K562 (cell line): ENCODE measurements around the gene TMPRSS11D. TPM values are rescaled to one million over a fixed set of nuclear protein-coding genes. Genes with fewer than 3 reads are reported as not detected.

ENCODE experiments used
- ATAC-seq: fragments of 200-7000 bp; cut with Tn5 transposase; 3 replicates; pipeline ENCODE4 v1.9.1; 2020; ENCODE audit warnings: moderate library complexity
- Bru-seq: library from RNA; stranded (reverse); fragments of 400-500 nt; gene quantifications from one replicate; lab custom pipeline; 2021; lab: Mats Ljungman, UMichigan
- BruChase-seq, 2 experiments: library from RNA; stranded (reverse); fragments of 400-500 nt; gene quantifications; one replicate each; lab custom pipeline; 2021; lab: Mats Ljungman, UMichigan
- BruUV-seq: library from RNA; stranded (reverse); fragments of 400-500 nt; replicated peaks from 2 replicates; lab custom pipeline; 2021; lab: Mats Ljungman, UMichigan
- CTCF ChIA-PET: fragments of 300-600 bp; formaldehyde crosslinking; extraction: SDS; loops from one replicate; lab custom pipeline; 2021; ENCODE audit warnings: low intra/inter-chr PET ratio; lab: Yijun Ruan, JAX
- POLR2A ChIA-PET: fragments of 300-600, 350-650 bp; sonication (Branson Sonifier 250); formaldehyde crosslinking; extraction: SDS; loops from one replicate; lab custom pipeline; 2021; ENCODE audit warnings: antibody characterized with exemption, inconsistent platforms; lab: Yijun Ruan, JAX
- DNase-seq, 4 experiments: peaks; one replicate each; pipeline versions ENCODE4 v3.0.0 to v3.0.0-alpha.2; 2011 to 2018; ENCODE audit warnings: low spot score in 3 of 4, mixed read lengths in 3 of 4; ENCODE audit errors: extremely low read depth in 1 of 4
- FAIRE-seq: peaks from 2 replicates; lab custom pipeline; 2011; peaks lifted over from hg19 to GRCh38; lab: Jason Lieb, UNC
- H2AFZ ChIP-seq: 2 replicates; pipeline ENCODE4 v1.6.0; 2011; ENCODE audit warnings: low read depth, low read length, control low read depth, inconsistent platforms
- H3K27ac ChIP-seq: fragments of 200-600 bp; 3 replicates; pipeline ENCODE4 v1.8.0; 2011; ENCODE audit warnings: low read depth, mild to moderate bottlenecking, control low read depth, inconsistent platforms, low read length, moderate library complexity, mixed read lengths; ENCODE audit errors: extremely low read depth
- H3K27me3 ChIP-seq, 2 experiments: fragments of 300-600 bp in 1 of 2; 2 replicates in 1 of 2; 3 replicates in 1 of 2; pipeline versions ENCODE4 v1.6.0 to v1.8.0; 2011; ENCODE audit warnings: inconsistent platforms in 2 of 2, low read length in 2 of 2, mild to moderate bottlenecking in 1 of 2, mixed read lengths in 1 of 2, moderate library complexity in 1 of 2; ENCODE audit not compliant: control insufficient read depth in 2 of 2, insufficient read depth in 2 of 2
- H3K36me3 ChIP-seq: fragments of 300-600 bp; 3 replicates; pipeline ENCODE4 v1.8.0; 2011; ENCODE audit warnings: mild to moderate bottlenecking, low read length, inconsistent platforms; ENCODE audit not compliant: control insufficient read depth, insufficient read depth
- H3K4me1 ChIP-seq, 2 experiments: fragments of 200-600 bp in 1 of 2; replicated peaks in 1 of 2; 2 replicates in 1 of 2; 3 replicates in 1 of 2; pipeline versions ENCODE4 v1.5.1 to v1.8.0; 2011; ENCODE audit warnings: inconsistent platforms in 2 of 2, low read length in 2 of 2, mild to moderate bottlenecking in 1 of 2, mixed read lengths in 1 of 2, moderate library complexity in 1 of 2; ENCODE audit not compliant: control insufficient read depth in 2 of 2, insufficient read depth in 2 of 2
- H3K4me2 ChIP-seq: 2 replicates; pipeline ENCODE4 v1.6.1; 2011; ENCODE audit warnings: low read length, control low read depth, inconsistent platforms, mixed read lengths; ENCODE audit not compliant: insufficient read depth
- H3K4me3 ChIP-seq: fragments of 200-600 bp; sonication (generic), shearing (Covaris generic); 2 replicates; pipeline ENCODE4 v1.5.1; 2016; ENCODE audit warnings: control low read depth, inconsistent platforms
- H3K79me2 ChIP-seq: fragments of 200-600 bp; 3 replicates; pipeline ENCODE4 v1.8.0; 2011; ENCODE audit warnings: low read length, inconsistent platforms; ENCODE audit not compliant: control insufficient read depth, insufficient read depth
- H3K9ac ChIP-seq, 2 experiments: 2 replicates each; pipeline versions ENCODE4 v1.6.0 to v1.6.1; 2011; ENCODE audit warnings: low read depth in 2 of 2, low read length in 2 of 2, control low read depth in 1 of 2, inconsistent platforms in 1 of 2, mild to moderate bottlenecking in 1 of 2, mixed read lengths in 1 of 2; ENCODE audit not compliant: insufficient read depth in 1 of 2
- H3K9me1 ChIP-seq: one replicate; pipeline ENCODE4 v1.6.0; 2011; ENCODE audit warnings: inconsistent platforms, mild to moderate bottlenecking, low read length, moderate library complexity; ENCODE audit not compliant: control insufficient read depth, insufficient read depth
- H3K9me3 ChIP-seq: replicated peaks from 2 replicates; pipeline ENCODE4 v1.5.1; 2011; ENCODE audit warnings: low read depth, low read length, inconsistent platforms; ENCODE audit not compliant: control insufficient read depth, insufficient read depth
- H4K20me1 ChIP-seq: replicated peaks from 2 replicates; pipeline ENCODE4 v1.6.1; 2011; ENCODE audit warnings: low read length, inconsistent platforms, mixed read lengths; ENCODE audit not compliant: control insufficient read depth, insufficient read depth
- EP400 ChIP-seq: fragments of 450-650 bp; IDR thresholded peaks from 2 replicates; pipeline ENCODE4 v1.6.1; 2017; ENCODE audit warnings: antibody characterized with exemption, mild to moderate bottlenecking, moderate library complexity
- FOSL1 ChIP-seq: fragments of 200-800 bp; sonication (Bioruptor generic); conservative IDR thresholded peaks from 2 replicates; pipeline ENCODE4 v1.6.1; 2016; ENCODE audit warnings: missing genetic modification characterization, missing compliant biosample characterization
- POLR2AphosphoS2 ChIP-seq: IDR thresholded peaks from 2 replicates; pipeline ENCODE4 v1.6.1; 2012; ENCODE audit warnings: low read length, improper control_type of control experiment
- RAD21 ChIP-seq, 2 experiments: fragments of 250-450 bp in 1 of 2; fragments of 450-650 bp in 1 of 2; sonication (Bioruptor Pico) in 1 of 2; formaldehyde crosslinking in 1 of 2; IDR thresholded peaks in 1 of 2; conservative IDR thresholded peaks in 1 of 2; 2 replicates each; pipeline versions ENCODE4 v1.4.0 to v1.8.0; 2020 to 2022; ENCODE audit warnings: mild to moderate bottlenecking in 2 of 2, moderate library complexity in 1 of 2
- SMAD4 ChIP-seq: fragments of 250-450 bp; sonication (Bioruptor Pico); conservative IDR thresholded peaks from 2 replicates; pipeline ENCODE4 v1.8.0; 2021; ENCODE audit warnings: inconsistent platforms, mild to moderate bottlenecking, moderate library complexity
- SRSF1 ChIP-seq: fragments of 200-400 bp; formaldehyde crosslinking; IDR thresholded peaks from 2 replicates; pipeline ENCODE4 v1.6.1; 2017; ENCODE audit warnings: mild to moderate bottlenecking, low read depth, low read length, moderate library complexity
- ZNF384 ChIP-seq: IDR thresholded peaks from 2 replicates; pipeline ENCODE4 v1.6.1; 2012; ENCODE audit warnings: low read depth, low read length, improper control_type of control experiment
- ZNF778 ChIP-seq: fragments of 450-650 bp; formaldehyde crosslinking; IDR thresholded peaks from 2 replicates; pipeline ENCODE4 v1.4.0; 2020; ENCODE audit warnings: mild to moderate bottlenecking, moderate library complexity
- WGBS: fragments of 100-300 bp; shearing (Covaris generic); methylation state at CpG from one replicate; pipeline ENCODE4 v1.1.6; 2016; ENCODE audit warnings: low coverage, mixed read lengths; ENCODE audit not compliant: insufficient coverage; ENCODE audit errors: missing lambda C conversion rate; 5-methylcytosine and 5-hydroxymethylcytosine counted together
- in situ Hi-C: fragments of 300-500 bp; cut with MboI; formaldehyde crosslinking; loops from 4 replicates; pipeline ENCODE4 v1.15.0; 2018; ENCODE audit warnings: inconsistent platforms, mixed read lengths
- intact Hi-C: fragments of 100-400 bp; cut with micrococcal nuclease; formaldehyde crosslinking; loops from 2 replicates; pipeline ENCODE4 v1.14.2; 2022
- long read RNA-seq, 3 experiments: library from polyadenylated mRNA in 2 of 3; library from RNA in 1 of 3; unstranded in 2 of 3; stranded (forward) in 1 of 3; transcript quantifications; one replicate each; pipeline ENCODE4 v2.0.0, GENCODE V29; 2019 to 2022
- polyA minus RNA-seq, 3 experiments: library from RNA; depleted of rRNA, polyadenylated mRNA; stranded (reverse); fragments of >200 nt; gene quantifications; 2 replicates each; pipeline ENCODE4 v1.2.3, GENCODE V29; 2011
- polyA plus RNA-seq, 8 experiments: library from polyadenylated mRNA; depleted of rRNA in 4 of 8; stranded (reverse) in 5 of 8; unstranded in 3 of 8; fragments of >200 nt; fragmentation: Nextera tagmentation in 2 of 8; fragmentation: Illumina TruSeq in 1 of 8; extraction: Ambion mirVana in 2 of 8; extraction: Trizol in 1 of 8; gene quantifications; 2 replicates each; pipeline versions ENCODE4 v1.2.1 to v1.2.3, GENCODE V29; 2011 to 2014; ENCODE audit warnings: inconsistent platforms in 1 of 8, missing spikeins in 1 of 8
- total RNA-seq, 7 experiments: library from RNA; depleted of rRNA in 6 of 7; stranded (reverse); fragments of >200 nt in 6 of 7; fragmentation: Illumina TruSeq in 2 of 7; extraction: Trizol in 2 of 7; gene quantifications; 2 replicates each; pipeline versions ENCODE4 v1.2.1 to v1.2.3, GENCODE V29; 2011 to 2021; ENCODE audit warnings: low replicate concordance in 1 of 7

The TMPRSS11D gene
- not detected in 2 replicates for total RNA-seq (2011; cell fraction: chromatin; rRNA removed; ENCODE audit: low replicate concordance)
- not detected in 2 replicates for total RNA-seq (2011; cell fraction: nucleolus; rRNA removed)
- not detected in 2 replicates for total RNA-seq (2011; cell fraction: nucleoplasm; rRNA removed)
- total RNA-seq (2014; rRNA removed), result not detected in 2 replicates
- total RNA-seq (2014; rRNA removed; fragmentation: Illumina TruSeq; extraction: Trizol), result not detected in 2 replicates
- not detected in 2 replicates for total RNA-seq (2015; rRNA removed; fragmentation: Illumina TruSeq; extraction: Trizol)
- not detected in 2 replicates for total RNA-seq (2021)
- polyA plus RNA-seq (2011; rRNA removed), result not detected in 2 replicates
- polyA plus RNA-seq (2011; cell fraction: cytosol; rRNA removed), result not detected in 2 replicates
- polyA plus RNA-seq (2011; cell fraction: nucleus; rRNA removed), result not detected in 2 replicates
- 0.03 and 0.14 TPM in 2 replicates for polyA plus RNA-seq (2012)
- not detected in 2 replicates for polyA plus RNA-seq (2014; fragmentation: Illumina TruSeq; extraction: Trizol)
- not detected for polyA plus RNA-seq (2014; fragmentation: Nextera tagmentation; extraction: Ambion mirVana)
- polyA plus RNA-seq (2014; rRNA removed), result not detected in 2 replicates
- not detected in 2 replicates for polyA minus RNA-seq (2011; rRNA and poly(A)+ RNA removed)
- not detected in 2 replicates for polyA minus RNA-seq (2011; cell fraction: cytosol; rRNA and poly(A)+ RNA removed)
- not detected in 2 replicates for polyA minus RNA-seq (2011; cell fraction: nucleus; rRNA and poly(A)+ RNA removed)
- percentile 2 among the genes with signal in this experiment for Bru-seq, nascent RNA
- not detected for BruChase-seq, experiment 1, labeled RNA remaining after a 2-hour chase
- not detected for BruChase-seq, experiment 2, labeled RNA remaining after a 6-hour chase
- long read RNA-seq, experiment 1, result 0 reads
- long read RNA-seq, experiment 2, result 0 reads
- long read RNA-seq, experiment 3, result 0 reads

- ATAC-seq (no peak), FAIRE-seq (no peak), DNase-seq (no peak)
- no peak within 1 kb of the TSS for H3K4me3 ChIP-seq
- H3K9ac ChIP-seq, result no peak within 1 kb of the TSS
- H3K4me1 ChIP-seq, result no peaks in the 10 kb centered on the region
- intact Hi-C loops (no loop called here), in situ Hi-C loops (no loop called here)
- no peak within 1 kb of the TSS for H2AFZ ChIP-seq
- 6% methylated on average over 1 of the region's 1 CpG for WGBS
- no peaks in the 10 kb centered on the region for H3K27me3 ChIP-seq
- H4K20me1 ChIP-seq, result no peaks in the 10 kb centered on the region
- H3K36me3 ChIP-seq, result no peaks in the 10 kb centered on the region
- TF ChIP-seq POLR2AphosphoS2 (no peak), EP400 (no peak), RAD21 (CRISPR knock-in tag; conservative IDR thresholded peaks at IDR 0.05 in 1 of 2, IDR thresholded peaks at IDR 0.05 in 1 of 2) (no peak), SMAD4 (CRISPR knock-in tag) (no peak), SRSF1 (no peak), ZNF384 (no peak), ZNF778 (no peak), FOSL1 (tag) (no peak)
- ChIA-PET POLR2A (interaction anchor here (0.6 kb wide), 1 partner anchor 583 kb away, joined by 3 read pairs; no protein-coding TSS in a partner anchor), CTCF (no interaction called here)
- no TSS peak for BruUV-seq
- no peaks in the 10 kb centered on the region for H3K9me3 ChIP-seq
- H3K27ac ChIP-seq, result no peak within 1 kb of the TSS
- H3K4me2 ChIP-seq, result no peak within 1 kb of the TSS
- no peaks in the 10 kb centered on the region for H3K9me1 ChIP-seq
- no peaks in the 10 kb centered on the region for H3K79me2 ChIP-seq
Measured at GRCh38 chr4:67883902-67884301, at the start of gene TMPRSS11D. TSS of gene TMPRSS11D (minus strand) at chr4:67884002. CDS start at chr4:67883933, 69 bp downstream.
